Measurements from ENCODE around the gene GOLGA8Q. TPM values are rescaled to one million over a fixed set of nuclear protein-coding genes. Genes with fewer than 3 reads are reported as not detected.
"Not testable (repeated sequence)": the region's sequence is repeated elsewhere in the genome, so short reads cannot be mapped to it uniquely, and the experiment has no call there.

Gene GOLGA8Q, protein sequence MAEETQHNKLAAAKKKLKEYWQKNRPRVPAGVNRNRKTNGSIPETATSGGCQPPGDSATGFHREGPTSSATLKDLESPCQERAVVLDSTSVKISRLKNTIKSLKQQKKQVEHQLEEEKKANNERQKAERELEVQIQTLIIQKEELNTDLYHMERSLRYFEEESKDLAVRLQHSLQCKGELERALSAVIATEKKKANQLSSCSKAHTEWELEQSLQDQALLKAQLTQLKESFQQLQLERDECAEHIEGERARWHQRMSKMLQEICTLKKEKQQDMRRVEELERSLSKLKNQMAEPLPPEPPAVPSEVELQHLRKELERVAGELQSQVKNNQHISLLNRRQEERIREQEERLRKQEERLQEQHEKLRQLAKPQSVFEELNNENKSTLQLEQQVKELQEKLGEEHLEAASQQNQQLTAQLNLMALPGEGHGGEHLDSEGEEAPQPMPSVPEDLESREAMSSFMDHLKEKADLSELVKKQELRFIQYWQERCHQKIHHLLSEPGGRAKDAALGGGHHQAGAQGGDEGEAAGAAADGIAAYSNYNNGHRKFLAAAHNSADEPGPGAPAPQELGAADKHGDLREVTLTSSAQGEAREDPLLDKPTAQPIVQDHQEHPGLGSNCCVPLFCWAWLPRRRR
- 1 to 10 TPM in 1 of 2 donors, under 1 TPM in 1; 0.52 to 1.8 TPM for total RNA-seq
- 1 to 10 TPM; 1.8 to 8.0 (median 2.3) TPM for polyA plus RNA-seq (ENCODE audit: insufficient read length in 6 of 6)
- long read RNA-seq, donor 1, result 0 reads
- long read RNA-seq, donor 2, result 0 reads
- long read RNA-seq, donor 3, result 0 reads
- long read RNA-seq, donor 4, result 0 reads
- long read RNA-seq, donor 5, result 0 reads
- long read RNA-seq, donor 6, result 0 reads
- long read RNA-seq, donor 7, result 0 reads
- long read RNA-seq, donor 8, result 0 reads
- long read RNA-seq, donor 9, result 0 reads
- long read RNA-seq, donor 10, result 0 reads
- long read RNA-seq, donor 11, result 0 reads
- long read RNA-seq, donor 12, result 0 reads

DNA sequence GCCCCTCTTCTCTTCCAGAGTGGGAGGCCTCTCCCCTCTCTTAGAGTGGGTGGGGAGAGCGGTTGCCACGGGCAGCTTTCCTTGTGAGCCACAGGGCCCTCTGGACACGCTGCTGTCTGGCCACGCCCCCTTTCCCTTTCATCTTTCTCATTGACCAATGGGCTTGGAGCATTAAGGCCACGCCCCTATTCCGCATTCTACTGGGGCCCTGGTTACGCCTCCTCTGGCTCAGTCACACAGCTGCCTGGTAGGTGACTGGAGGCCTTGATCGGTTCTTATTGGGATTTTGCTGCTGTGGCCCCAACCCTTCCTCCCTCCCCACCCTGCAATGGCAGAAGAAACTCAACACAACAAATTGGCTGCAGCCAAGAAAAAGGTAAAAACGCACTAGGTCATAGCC lies at the start of gene GOLGA8Q:
TSS of gene GOLGA8Q (plus strand) at position 301 of the 400 bp plus-strand sequence. CDS start at position 329, 28 bp downstream.
- H3K27me3 ChIP-seq; H3K4me1 ChIP-seq; H3K9me3 ChIP-seq; ATAC-seq; H3K27ac ChIP-seq; H3K4me3 ChIP-seq; intact Hi-C loops (cut with DNase I); H3K36me3 ChIP-seq: not testable (repeated sequence)
- DNase-seq, result peak in 1 of 4 donors; percentile 5

DNA sequence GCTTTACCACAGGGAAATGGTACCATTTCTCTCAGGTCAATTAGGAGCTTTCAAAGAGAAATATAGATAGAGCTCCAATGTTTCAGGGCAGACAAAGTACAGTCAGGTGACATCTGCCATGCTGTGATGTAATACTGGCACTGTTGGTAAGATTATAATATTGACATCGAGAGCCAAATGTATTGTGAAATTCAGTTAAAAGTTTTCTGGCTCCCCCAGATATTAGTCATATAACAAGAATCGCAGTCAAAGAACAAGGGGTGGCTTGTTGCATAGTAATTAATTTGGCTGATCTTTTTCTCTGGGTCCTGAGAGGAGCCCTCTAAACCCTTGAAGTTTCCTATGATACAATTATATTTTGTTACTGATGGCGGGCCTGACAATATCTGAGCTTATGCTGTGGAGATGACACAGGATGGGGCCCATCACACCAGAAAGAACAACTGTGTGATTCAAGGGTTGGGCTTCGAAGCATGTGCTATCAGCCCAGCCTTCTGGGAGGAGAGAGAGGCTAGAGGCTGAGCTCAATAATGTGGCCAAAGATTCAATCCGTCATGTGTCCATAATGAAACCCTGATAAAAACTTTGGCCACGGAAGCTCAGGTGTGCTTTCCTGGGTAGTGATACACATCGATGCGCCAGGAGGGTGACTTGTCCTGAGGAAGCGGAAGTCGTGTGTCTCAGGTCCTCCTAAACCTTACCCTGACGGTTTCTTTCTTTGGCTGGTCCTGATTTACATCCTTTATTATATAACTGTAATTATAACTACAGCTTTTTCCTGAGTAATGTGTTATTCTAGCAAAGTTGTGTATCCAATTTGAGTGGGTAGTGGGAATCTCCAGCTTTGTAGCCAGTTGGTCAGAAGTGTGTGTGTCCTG lies 48.7 kb upstream of the GOLGA8Q start:
- H3K27me3 ChIP-seq; H3K36me3 ChIP-seq; H3K4me3 ChIP-seq; H3K9me3 ChIP-seq; H3K27ac ChIP-seq; H3K4me1 ChIP-seq; DNase-seq; intact Hi-C loops (cut with DNase I): not testable (repeated sequence)
- ATAC-seq, result peak; percentile 44

DNA sequence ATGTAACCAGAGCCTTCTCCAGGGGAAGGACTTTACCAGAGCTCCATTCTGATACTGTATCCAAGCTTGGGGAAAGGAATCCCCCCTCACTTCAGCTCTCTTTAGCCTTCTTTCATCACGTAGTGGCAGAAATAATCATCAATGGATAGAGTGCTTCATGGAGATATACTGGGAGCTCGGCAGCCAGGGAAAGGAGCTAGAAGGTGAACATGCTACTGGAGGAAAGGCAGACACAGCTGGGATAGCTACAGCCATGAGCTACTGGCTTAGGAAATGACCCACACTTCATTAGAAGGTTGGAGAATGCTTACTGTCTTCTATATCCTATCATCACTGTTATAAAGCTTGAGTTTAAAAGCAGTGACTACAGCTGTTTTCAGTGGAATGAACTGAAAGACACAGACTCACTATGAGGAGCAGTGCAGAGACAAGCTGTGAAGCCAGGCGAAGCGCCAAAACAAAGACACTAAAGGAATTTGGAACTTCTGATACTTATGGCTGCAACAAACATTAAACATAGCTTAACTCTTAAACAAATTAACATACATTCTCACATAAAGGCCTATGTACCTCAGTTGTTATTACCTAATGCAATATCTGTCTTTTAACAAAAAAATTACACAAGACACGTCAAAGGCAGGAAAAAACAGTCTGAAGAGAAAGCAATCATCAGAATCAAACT lies 47.5 kb upstream of the GOLGA8Q start:
- H3K27ac ChIP-seq; H3K4me1 ChIP-seq; H3K4me3 ChIP-seq; ATAC-seq; H3K9me3 ChIP-seq; H3K27me3 ChIP-seq; H3K36me3 ChIP-seq; intact Hi-C loops (cut with DNase I): not testable (repeated sequence)
- DNase-seq, result peak in 1 of 4 donors; percentile 48

DNA sequence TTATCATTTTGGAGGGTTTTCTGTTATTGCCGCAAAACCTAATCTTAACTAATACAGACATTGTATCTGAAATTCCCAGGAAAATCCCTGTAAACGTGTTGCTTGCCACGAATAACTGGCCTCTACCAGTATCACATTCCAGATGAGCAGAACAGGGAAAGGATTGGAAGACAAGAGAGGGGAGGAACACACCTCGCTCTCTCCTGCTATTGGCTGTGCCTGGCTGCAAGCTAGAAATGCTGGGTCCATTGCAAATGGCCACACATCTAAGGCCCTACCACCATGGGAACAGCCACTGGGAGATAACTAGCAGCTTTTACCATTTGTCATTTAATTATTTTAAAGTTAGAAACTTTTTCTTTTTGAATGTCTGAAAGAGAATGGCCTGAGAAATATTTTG lies 37.3 kb upstream of the GOLGA8Q start:
- H3K27ac ChIP-seq; H3K9me3 ChIP-seq; DNase-seq; H3K36me3 ChIP-seq; H3K27me3 ChIP-seq; intact Hi-C loops (cut with DNase I); ATAC-seq; H3K4me1 ChIP-seq; H3K4me3 ChIP-seq: not testable (repeated sequence)

DNA sequence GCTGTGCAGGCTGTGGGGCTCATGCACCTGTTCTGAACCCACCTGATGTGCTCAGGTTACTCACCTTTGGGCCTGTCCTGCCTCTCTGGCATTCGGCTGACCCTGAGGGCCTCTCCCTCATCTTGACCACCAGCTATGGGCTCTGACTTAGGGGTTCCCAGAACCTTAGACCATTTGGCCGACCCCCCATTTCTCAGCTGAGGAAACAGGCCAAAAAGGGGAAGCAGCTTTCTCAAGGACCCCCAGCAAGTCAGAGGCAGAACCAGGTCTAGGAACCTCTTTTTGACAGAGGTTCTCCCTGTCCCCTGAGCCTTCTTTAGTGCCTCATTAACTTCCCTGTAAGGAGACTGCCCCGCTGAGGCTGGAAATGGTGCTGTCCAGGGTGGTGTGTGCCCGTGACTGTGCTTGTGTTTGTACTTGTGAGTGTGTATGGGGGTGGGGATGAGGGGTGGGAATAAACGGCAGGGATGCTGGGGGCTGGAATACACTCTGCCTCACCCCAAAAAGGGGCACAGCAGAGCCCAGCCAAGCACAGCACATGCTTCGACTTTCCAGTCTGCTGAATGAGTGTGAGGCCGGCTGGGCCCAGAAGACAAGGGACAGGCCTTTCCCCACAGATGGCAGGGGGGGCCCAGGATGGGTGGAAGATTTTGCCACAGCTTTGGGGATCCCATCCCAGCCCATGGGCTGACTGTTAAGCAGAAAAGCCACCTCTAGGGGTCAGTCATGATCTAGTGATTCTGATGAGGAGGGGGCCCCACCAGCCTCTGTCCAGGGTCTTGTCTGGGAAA lies 28.2 kb upstream of the GOLGA8Q start:
- H3K36me3 ChIP-seq; intact Hi-C loops (cut with DNase I); H3K4me1 ChIP-seq; H3K27ac ChIP-seq; H3K9me3 ChIP-seq; H3K4me3 ChIP-seq; H3K27me3 ChIP-seq; ATAC-seq: not testable (repeated sequence)
- DNase-seq, result peak in 1 of 4 donors; percentile 49

DNA sequence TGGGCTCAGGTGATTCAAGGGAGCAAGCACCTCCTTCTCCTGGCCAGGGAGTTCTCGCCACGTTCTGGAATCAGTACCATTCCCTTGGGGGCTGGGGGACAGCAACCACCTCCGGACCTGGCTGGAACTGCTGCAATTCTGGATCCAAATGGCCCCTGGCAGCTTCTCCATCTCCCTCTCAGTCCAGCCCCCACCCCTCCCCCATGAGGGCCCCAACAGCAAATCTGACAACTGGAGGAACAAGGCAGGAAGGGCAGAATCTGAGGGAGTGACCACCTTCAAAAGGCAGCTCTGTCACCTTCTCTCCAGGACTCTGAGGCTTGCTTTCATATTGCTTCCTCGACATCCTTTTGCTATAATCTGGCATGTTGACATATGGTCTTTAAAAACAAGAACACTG lies 25.9 kb upstream of the GOLGA8Q start:
- DNase-seq; ATAC-seq; H3K9me3 ChIP-seq; H3K36me3 ChIP-seq; H3K4me3 ChIP-seq; H3K27ac ChIP-seq; H3K27me3 ChIP-seq; intact Hi-C loops (cut with DNase I); H3K4me1 ChIP-seq: not testable (repeated sequence)

DNA sequence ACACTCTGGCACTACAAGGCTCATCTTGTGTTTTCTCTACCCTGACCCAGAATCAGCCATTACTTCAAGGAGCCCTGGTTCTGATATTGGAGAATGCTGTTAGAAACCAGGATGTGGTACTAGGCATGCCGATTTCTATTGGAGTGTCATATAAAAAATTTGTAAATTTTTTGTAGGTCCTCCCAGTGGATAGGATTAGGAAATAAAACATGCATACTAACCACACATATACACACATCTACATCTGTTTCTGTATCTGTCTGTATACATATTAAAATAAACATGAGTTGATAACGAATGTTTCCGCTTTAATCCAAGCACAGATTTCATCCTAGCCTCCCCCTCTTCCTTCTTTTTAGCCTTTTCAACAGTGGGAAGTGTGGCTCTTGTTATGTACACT lies 22.8 kb upstream of the GOLGA8Q start:
- H3K9me3 ChIP-seq; H3K4me1 ChIP-seq; H3K27ac ChIP-seq; H3K4me3 ChIP-seq; intact Hi-C loops (cut with DNase I); ATAC-seq; H3K27me3 ChIP-seq; H3K36me3 ChIP-seq; DNase-seq: not testable (repeated sequence)
